ENCODE results near the gene ZNF701. TPM values are rescaled to one million over a fixed set of nuclear protein-coding genes. Genes with fewer than 3 reads are reported as not detected.
A peak's percentile ranks its signal among the peaks of the same experiment; 100 is the strongest.
"Not testable (repeated sequence)": the region's sequence is repeated elsewhere in the genome, so short reads cannot be mapped to it uniquely, and the experiment has no call there.

The ZNF701 gene
- total and polyA plus RNA-seq, 2 donors (not counting 1 experiment from before 2014, with no cell fraction given), result 5.7 to 18.8 TPM

- Histone ChIP-seq H3K36me3 (ENCODE audit: control insufficient read depth, insufficient read depth, low read length) (peaks cover 6% of the 10 kb centered on the region), H3K4me2 (ENCODE audit: extremely low read depth, insufficient read depth, low read length) (no peak overlapping the region), H3K4me3 (replicated peaks in 1 of 4; ENCODE audit: control extremely low read depth in 1 of 4, insufficient read depth in 1 of 4, low read depth in 3 of 4, low read length in 4 of 4) (no peak overlapping the region), H4K20me1 (ENCODE audit: control insufficient read depth, extremely low read depth, insufficient read depth, low read length) (no peaks in the 10 kb centered on the region), H3K9me3 (ENCODE audit: control insufficient read depth, insufficient read depth, low read depth, low read length) (no peaks in the 10 kb centered on the region), H3K79me2 (ENCODE audit: control insufficient read depth, insufficient read depth, low read length) (no peaks in the 10 kb centered on the region), H3K27me3 (ENCODE audit: control insufficient read depth, insufficient read depth, low read length) (no peaks in the 10 kb centered on the region), H3K27ac (ENCODE audit: insufficient read depth, low read length) (no peak overlapping the region), H3K4me1 (ENCODE audit: control insufficient read depth, extremely low read depth, insufficient read depth, low read length) (no peaks in the 10 kb centered on the region), H3K9ac (ENCODE audit: insufficient read depth, low read length) (no peak overlapping the region), H2AFZ (ENCODE audit: low read length) (no peak overlapping the region)
- TF ChIP-seq EZH2 (IDR thresholded peaks at IDR 0.05; ENCODE audit: low read length, missing control alignments) (no peak), CTCF (conservative IDR thresholded peaks at IDR 0.05 in 1 of 2, IDR thresholded peaks at IDR 0.05 in 1 of 2; ENCODE audit: low read depth in 1 of 2, low read length in 2 of 2) (no peak)
- DNase-seq (ENCODE audit: low read depth in 2 of 2), result peak in 1 of 2 donors; percentile 2
These were observed 27.0 kb upstream of the ZNF701 start for GRCh38 chr19:52542984-52543664.

GRCh38 chr19:52554216-52554971, 15.7 kb upstream of the ZNF701 start:
- no peak for DNase-seq (ENCODE audit: low read depth in 2 of 2)
- Histone ChIP-seq H3K4me1 (ENCODE audit: control insufficient read depth, extremely low read depth, insufficient read depth, low read length) (no peaks in the 10 kb centered on the region), H2AFZ (ENCODE audit: low read length) (no peak overlapping the region), H3K79me2 (ENCODE audit: control insufficient read depth, insufficient read depth, low read length) (no peaks in the 10 kb centered on the region), H3K36me3 (ENCODE audit: control insufficient read depth, insufficient read depth, low read length) (peaks cover 8% of the 10 kb centered on the region), H3K27ac (ENCODE audit: insufficient read depth, low read length) (no peak overlapping the region), H3K9ac (ENCODE audit: insufficient read depth, low read length) (no peak overlapping the region), H3K4me2 (ENCODE audit: extremely low read depth, insufficient read depth, low read length) (no peak overlapping the region), H4K20me1 (ENCODE audit: control insufficient read depth, extremely low read depth, insufficient read depth, low read length) (no peaks in the 10 kb centered on the region), H3K9me3 (ENCODE audit: control insufficient read depth, insufficient read depth, low read depth, low read length) (peaks cover 9% of the 10 kb centered on the region), H3K27me3 (ENCODE audit: control insufficient read depth, insufficient read depth, low read length) (no peaks in the 10 kb centered on the region), H3K4me3 (replicated peaks in 1 of 4; ENCODE audit: control extremely low read depth in 1 of 4, insufficient read depth in 1 of 4, low read depth in 3 of 4, low read length in 4 of 4) (no peak overlapping the region)
- no peak for TF ChIP-seq CTCF (conservative IDR thresholded peaks at IDR 0.05 in 1 of 2, IDR thresholded peaks at IDR 0.05 in 1 of 2; ENCODE audit: low read depth in 1 of 2, low read length in 2 of 2)
- TF ChIP-seq EZH2 (IDR thresholded peaks at IDR 0.05; ENCODE audit: low read length, missing control alignments), result no peak

- Histone ChIP-seq H3K27me3 (ENCODE audit: control insufficient read depth, insufficient read depth, low read length) (no peaks in the 10 kb centered on the region), H3K9me3 (ENCODE audit: control insufficient read depth, insufficient read depth, low read depth, low read length) (peaks cover 9% of the 10 kb centered on the region), H3K36me3 (ENCODE audit: control insufficient read depth, insufficient read depth, low read length) (peaks cover 8% of the 10 kb centered on the region), H3K9ac (ENCODE audit: insufficient read depth, low read length) (no peak overlapping the region), H3K79me2 (ENCODE audit: control insufficient read depth, insufficient read depth, low read length) (no peaks in the 10 kb centered on the region), H3K4me3 (replicated peaks in 1 of 4; ENCODE audit: control extremely low read depth in 1 of 4, insufficient read depth in 1 of 4, low read depth in 3 of 4, low read length in 4 of 4) (no peak overlapping the region), H2AFZ (ENCODE audit: low read length) (no peak overlapping the region), H3K4me2 (ENCODE audit: extremely low read depth, insufficient read depth, low read length) (no peak overlapping the region), H3K27ac (ENCODE audit: insufficient read depth, low read length) (no peak overlapping the region), H4K20me1 (ENCODE audit: control insufficient read depth, extremely low read depth, insufficient read depth, low read length) (no peaks in the 10 kb centered on the region), H3K4me1 (ENCODE audit: control insufficient read depth, extremely low read depth, insufficient read depth, low read length) (no peaks in the 10 kb centered on the region)
- DNase-seq (ENCODE audit: low read depth in 2 of 2), result no peak
- no peak for TF ChIP-seq EZH2 (IDR thresholded peaks at IDR 0.05; ENCODE audit: low read length, missing control alignments)
- TF ChIP-seq CTCF (conservative IDR thresholded peaks at IDR 0.05 in 1 of 2, IDR thresholded peaks at IDR 0.05 in 1 of 2; ENCODE audit: low read depth in 1 of 2, low read length in 2 of 2), result no peak
These were observed 12.7 kb upstream of the ZNF701 start for GRCh38 chr19:52557231-52557995.

- not testable (repeated sequence) for H2AFZ ChIP-seq (ENCODE audit: low read length); H3K4me2 ChIP-seq (ENCODE audit: extremely low read depth, insufficient read depth, low read length); H3K36me3 ChIP-seq (ENCODE audit: control insufficient read depth, insufficient read depth, low read length); H3K27ac ChIP-seq (ENCODE audit: insufficient read depth, low read length); H3K9ac ChIP-seq (ENCODE audit: insufficient read depth, low read length); H3K9me3 ChIP-seq (ENCODE audit: control insufficient read depth, insufficient read depth, low read depth, low read length); H3K4me1 ChIP-seq (ENCODE audit: control insufficient read depth, extremely low read depth, insufficient read depth, low read length); H3K4me3 ChIP-seq (replicated peaks in 1 of 4; ENCODE audit: control extremely low read depth in 1 of 4, insufficient read depth in 1 of 4, low read depth in 3 of 4, low read length in 4 of 4); H3K27me3 ChIP-seq (ENCODE audit: control insufficient read depth, insufficient read depth, low read length); H4K20me1 ChIP-seq (ENCODE audit: control insufficient read depth, extremely low read depth, insufficient read depth, low read length); DNase-seq (ENCODE audit: low read depth in 2 of 2); H3K79me2 ChIP-seq (ENCODE audit: control insufficient read depth, insufficient read depth, low read length)
These were observed 11.2 kb upstream of the ZNF701 start for GRCh38 chr19:52558732-52559445.

Measured in fibroblast of lung (primary cell).